Measurements from ENCODE around the gene NCOA3.

NCOA3 gene

DNA sequence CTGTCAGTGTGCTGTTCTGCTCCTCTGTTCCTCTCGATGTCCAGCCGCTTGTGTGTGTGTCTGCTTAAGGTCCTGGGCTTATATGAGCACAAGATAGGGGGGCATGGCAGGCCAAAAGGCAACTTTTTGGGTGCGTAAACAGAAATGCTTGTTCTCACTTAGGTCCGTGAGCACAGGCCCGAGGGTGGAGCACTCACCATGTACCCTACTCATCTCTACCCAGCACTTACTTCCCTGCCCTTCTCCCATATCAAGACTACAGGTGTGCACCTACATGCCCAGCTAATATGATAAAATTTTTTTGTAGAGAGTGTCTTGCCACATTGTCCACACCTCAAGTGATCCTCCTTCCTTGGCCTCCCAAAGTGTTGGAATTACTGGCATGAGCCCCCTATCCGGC is 34.3 kb downstream of the NCOA3 start:
- Histone ChIP-seq H3K27me3 (ENCODE audit: control insufficient read depth in 2 of 2, insufficient read depth in 2 of 2, low read length in 2 of 2) (no peaks in the 10 kb centered on the region), H3K9ac (ENCODE audit: low read depth in 1 of 2, low read length in 2 of 2) (no peak overlapping the region), H3K4me3 (ENCODE audit: low read length in 2 of 2) (no peak overlapping the region), H3K9me3 (ENCODE audit: control insufficient read depth in 2 of 2, low read length in 2 of 2) (no peaks in the 10 kb centered on the region), H3K4me1 (ENCODE audit: control insufficient read depth in 2 of 2, insufficient read depth in 2 of 2, low read length in 2 of 2) (no peaks in the 10 kb centered on the region), H3K36me3 (ENCODE audit: control insufficient read depth in 2 of 2, insufficient read depth in 2 of 2, low read length in 2 of 2) (no peaks in the 10 kb centered on the region), H3K27ac (ENCODE audit: low read depth in 2 of 2, low read length in 2 of 2) (no peak overlapping the region)

DNA sequence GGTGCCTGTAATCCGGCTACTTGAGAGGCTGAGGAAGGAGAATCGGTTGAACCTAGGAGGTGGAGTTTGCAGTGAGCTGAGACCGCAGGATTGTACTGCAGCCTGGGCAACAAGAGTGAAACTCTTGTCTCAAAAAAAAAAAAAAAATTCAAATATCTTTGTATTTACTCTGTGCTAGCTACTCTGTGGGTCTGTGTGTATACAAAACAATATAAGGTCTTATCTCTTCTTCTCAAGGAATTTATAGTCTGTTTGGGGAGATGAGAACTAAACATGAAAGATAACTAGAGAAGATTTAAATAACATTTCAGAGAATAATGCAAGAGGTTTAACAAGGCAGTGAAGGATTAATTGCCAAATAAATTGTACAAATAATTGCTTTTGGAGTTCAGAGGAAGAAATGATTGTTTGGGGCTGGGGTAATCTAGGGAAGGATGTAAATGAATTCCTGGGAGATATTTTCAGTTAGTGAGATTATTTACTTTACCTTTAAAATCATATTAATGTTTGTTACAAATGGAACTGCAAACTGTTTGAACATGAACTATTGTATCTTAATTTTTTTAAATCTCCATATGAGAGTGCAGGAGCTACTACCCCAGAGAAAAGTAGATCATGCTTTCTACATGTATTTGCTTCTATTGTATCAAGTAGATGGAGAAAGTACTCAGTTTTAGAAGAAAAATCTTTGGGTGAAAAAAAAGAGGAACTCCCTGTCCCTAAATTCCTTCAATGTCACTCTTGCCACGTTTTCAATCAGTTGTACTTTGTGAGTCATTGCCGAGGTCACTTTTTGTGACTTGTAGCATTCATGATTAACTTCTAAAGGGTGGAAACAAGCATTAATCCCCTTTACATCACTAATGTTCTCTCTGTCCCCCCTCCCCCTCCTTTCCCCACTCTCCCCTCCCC is 39.0 kb downstream of the NCOA3 start:
- no peaks in the 10 kb centered on the region for H3K27me3 ChIP-seq (ENCODE audit: control insufficient read depth in 2 of 2, insufficient read depth in 2 of 2, low read length in 2 of 2)
- H3K36me3 ChIP-seq (ENCODE audit: control insufficient read depth in 2 of 2, insufficient read depth in 2 of 2, low read length in 2 of 2) = no peaks in the 10 kb centered on the region
- H3K9me3 ChIP-seq (ENCODE audit: control insufficient read depth in 2 of 2, low read length in 2 of 2) = no peaks in the 10 kb centered on the region
- no peak overlapping the region for H3K4me3 ChIP-seq (ENCODE audit: low read length in 2 of 2)
- H3K9ac ChIP-seq (ENCODE audit: low read depth in 1 of 2, low read length in 2 of 2) = no peak overlapping the region
- no peaks in the 10 kb centered on the region for H3K4me1 ChIP-seq (ENCODE audit: control insufficient read depth in 2 of 2, insufficient read depth in 2 of 2, low read length in 2 of 2)
- H3K27ac ChIP-seq (ENCODE audit: low read depth in 2 of 2, low read length in 2 of 2) = no peak overlapping the region

DNA sequence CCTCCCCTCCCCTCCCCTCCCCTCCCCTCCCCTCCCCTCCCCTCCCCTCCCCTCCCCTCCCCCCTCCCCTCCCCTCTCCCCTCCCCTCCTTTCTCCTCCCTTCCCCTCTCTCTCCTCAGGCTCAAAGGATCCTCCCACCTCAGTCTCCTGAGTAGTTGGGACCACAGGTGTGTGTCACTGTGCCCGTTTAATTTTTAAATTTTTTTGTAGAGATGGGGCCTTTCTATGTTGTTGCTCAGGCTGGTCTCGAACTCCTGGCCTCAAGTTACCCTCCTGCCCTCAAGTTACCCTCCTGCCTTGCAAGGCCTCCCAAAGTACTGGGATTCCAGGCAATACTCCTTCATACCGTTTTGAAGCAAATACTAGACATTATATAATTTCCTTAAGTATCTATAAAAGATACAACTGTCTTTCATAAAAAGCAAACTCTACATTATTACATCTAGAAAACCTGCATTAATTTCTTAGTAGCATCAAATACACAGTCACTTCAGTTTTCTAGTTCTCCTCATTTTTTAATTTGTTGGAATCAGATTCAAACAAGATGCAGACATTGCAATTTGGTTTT is 39.8 kb downstream of the NCOA3 start:
- no peaks in the 10 kb centered on the region for H3K27me3 ChIP-seq (ENCODE audit: control insufficient read depth in 2 of 2, insufficient read depth in 2 of 2, low read length in 2 of 2)
- no peaks in the 10 kb centered on the region for H3K9me3 ChIP-seq (ENCODE audit: control insufficient read depth in 2 of 2, low read length in 2 of 2)
- H3K27ac ChIP-seq (ENCODE audit: low read depth in 2 of 2, low read length in 2 of 2) = no peak overlapping the region
- H3K36me3 ChIP-seq (ENCODE audit: control insufficient read depth in 2 of 2, insufficient read depth in 2 of 2, low read length in 2 of 2) = no peaks in the 10 kb centered on the region
- H3K4me1 ChIP-seq (ENCODE audit: control insufficient read depth in 2 of 2, insufficient read depth in 2 of 2, low read length in 2 of 2) = no peaks in the 10 kb centered on the region
- H3K9ac ChIP-seq (ENCODE audit: low read depth in 1 of 2, low read length in 2 of 2) = no peak overlapping the region
- no peak overlapping the region for H3K4me3 ChIP-seq (ENCODE audit: low read length in 2 of 2)

DNA sequence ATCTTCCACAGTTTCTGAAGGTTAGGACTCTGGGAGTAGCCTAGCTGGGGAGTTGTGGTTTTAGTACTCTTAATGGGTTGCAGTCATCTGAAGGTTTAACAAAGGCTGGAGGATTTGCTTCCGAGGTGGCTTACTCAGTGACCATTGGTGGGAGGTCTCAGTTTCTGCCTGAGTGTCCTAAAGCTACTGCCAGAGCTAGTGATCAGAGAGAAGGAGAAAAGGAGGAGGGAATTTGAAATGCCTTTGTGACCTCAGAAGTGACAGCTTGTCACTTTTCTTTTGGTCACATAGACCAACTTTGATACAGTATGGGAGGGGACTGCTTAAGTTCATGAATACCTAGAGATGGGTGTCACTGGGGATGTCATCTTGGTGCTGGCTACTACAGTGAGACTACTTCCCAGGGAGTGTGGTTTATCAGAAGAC is 41.3 kb downstream of the NCOA3 start:
- Histone ChIP-seq H3K4me3 (ENCODE audit: low read length in 2 of 2) (no peak overlapping the region), H3K27me3 (ENCODE audit: control insufficient read depth in 2 of 2, insufficient read depth in 2 of 2, low read length in 2 of 2) (no peaks in the 10 kb centered on the region), H3K27ac (ENCODE audit: low read depth in 2 of 2, low read length in 2 of 2) (no peak overlapping the region), H3K9me3 (ENCODE audit: control insufficient read depth in 2 of 2, low read length in 2 of 2) (no peaks in the 10 kb centered on the region), H3K9ac (ENCODE audit: low read depth in 1 of 2, low read length in 2 of 2) (no peak overlapping the region), H3K4me1 (ENCODE audit: control insufficient read depth in 2 of 2, insufficient read depth in 2 of 2, low read length in 2 of 2) (no peaks in the 10 kb centered on the region), H3K36me3 (ENCODE audit: control insufficient read depth in 2 of 2, insufficient read depth in 2 of 2, low read length in 2 of 2) (no peaks in the 10 kb centered on the region)

DNA sequence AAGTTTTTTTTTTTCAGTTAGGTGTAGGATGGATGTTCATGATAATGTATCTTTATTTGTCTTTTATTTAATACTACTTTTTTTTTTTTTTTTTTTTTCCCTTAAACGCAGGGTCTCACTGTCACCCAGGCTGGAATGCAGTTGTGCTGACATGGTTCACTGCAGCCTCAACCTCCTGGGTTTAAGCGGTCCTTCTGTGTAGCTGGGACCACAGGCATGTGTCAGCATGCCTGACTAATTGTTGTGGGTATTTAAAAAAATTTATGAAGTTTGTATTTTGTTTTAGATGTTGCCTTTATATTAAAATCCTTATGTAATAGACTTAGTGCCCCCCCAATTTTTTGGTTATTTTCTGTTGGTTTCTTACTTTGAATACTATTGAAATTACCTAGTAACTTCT is 42.6 kb downstream of the NCOA3 start:
- Histone ChIP-seq H3K36me3 (ENCODE audit: control insufficient read depth in 2 of 2, insufficient read depth in 2 of 2, low read length in 2 of 2) (no peaks in the 10 kb centered on the region), H3K9me3 (ENCODE audit: control insufficient read depth in 2 of 2, low read length in 2 of 2) (no peaks in the 10 kb centered on the region), H3K27ac (ENCODE audit: low read depth in 2 of 2, low read length in 2 of 2) (no peak overlapping the region), H3K9ac (ENCODE audit: low read depth in 1 of 2, low read length in 2 of 2) (no peak overlapping the region), H3K27me3 (ENCODE audit: control insufficient read depth in 2 of 2, insufficient read depth in 2 of 2, low read length in 2 of 2) (no peaks in the 10 kb centered on the region), H3K4me3 (ENCODE audit: low read length in 2 of 2) (no peak overlapping the region), H3K4me1 (ENCODE audit: control insufficient read depth in 2 of 2, insufficient read depth in 2 of 2, low read length in 2 of 2) (no peaks in the 10 kb centered on the region)

DNA sequence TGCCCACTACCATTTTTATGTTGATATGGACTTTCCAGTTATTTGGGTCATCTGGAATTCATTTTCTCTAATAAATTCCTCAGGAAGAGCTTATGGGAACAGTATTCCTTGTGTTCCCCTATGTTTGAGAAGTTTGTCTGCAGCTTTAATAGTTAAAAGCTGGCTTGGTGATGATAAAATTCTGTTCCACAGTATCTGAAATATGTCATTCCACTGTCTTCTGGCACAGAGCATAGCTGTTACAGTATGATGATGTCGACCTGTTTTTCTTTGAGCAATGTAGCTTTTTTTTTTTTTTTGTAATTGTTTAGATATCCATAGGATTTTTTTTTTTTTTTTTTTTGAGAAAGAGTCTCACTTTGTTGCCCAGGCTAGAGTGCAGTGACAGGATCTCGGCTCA is 43.2 kb downstream of the NCOA3 start:
- Histone ChIP-seq H3K4me1 (ENCODE audit: control insufficient read depth in 2 of 2, insufficient read depth in 2 of 2, low read length in 2 of 2) (no peaks in the 10 kb centered on the region), H3K36me3 (ENCODE audit: control insufficient read depth in 2 of 2, insufficient read depth in 2 of 2, low read length in 2 of 2) (no peaks in the 10 kb centered on the region), H3K4me3 (ENCODE audit: low read length in 2 of 2) (no peak overlapping the region), H3K27ac (ENCODE audit: low read depth in 2 of 2, low read length in 2 of 2) (no peak overlapping the region), H3K9ac (ENCODE audit: low read depth in 1 of 2, low read length in 2 of 2) (no peak overlapping the region), H3K27me3 (ENCODE audit: control insufficient read depth in 2 of 2, insufficient read depth in 2 of 2, low read length in 2 of 2) (no peaks in the 10 kb centered on the region), H3K9me3 (ENCODE audit: control insufficient read depth in 2 of 2, low read length in 2 of 2) (no peaks in the 10 kb centered on the region)

DNA sequence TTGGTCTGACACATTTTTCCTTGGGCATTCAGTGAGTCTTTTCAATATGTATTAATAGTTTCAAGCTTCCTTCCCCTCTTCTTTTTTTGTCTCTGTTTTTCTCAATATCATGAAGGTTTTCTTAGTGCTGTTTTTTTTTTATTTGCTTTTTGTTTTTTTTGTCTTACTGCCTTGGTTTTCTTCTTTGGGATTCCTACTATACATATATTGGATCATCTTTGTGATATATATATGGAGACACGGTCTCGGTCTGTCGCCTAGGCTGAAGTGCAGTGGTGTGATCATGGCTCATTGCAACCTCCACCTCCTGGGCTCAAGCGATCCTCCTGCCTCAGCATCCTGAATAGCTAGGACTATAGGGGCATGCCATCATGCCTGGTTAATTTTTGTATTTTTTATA is 43.8 kb downstream of the NCOA3 start:
- no peak overlapping the region for H3K27ac ChIP-seq (ENCODE audit: low read depth in 2 of 2, low read length in 2 of 2)
- H3K9me3 ChIP-seq (ENCODE audit: control insufficient read depth in 2 of 2, low read length in 2 of 2) = no peaks in the 10 kb centered on the region

DNA sequence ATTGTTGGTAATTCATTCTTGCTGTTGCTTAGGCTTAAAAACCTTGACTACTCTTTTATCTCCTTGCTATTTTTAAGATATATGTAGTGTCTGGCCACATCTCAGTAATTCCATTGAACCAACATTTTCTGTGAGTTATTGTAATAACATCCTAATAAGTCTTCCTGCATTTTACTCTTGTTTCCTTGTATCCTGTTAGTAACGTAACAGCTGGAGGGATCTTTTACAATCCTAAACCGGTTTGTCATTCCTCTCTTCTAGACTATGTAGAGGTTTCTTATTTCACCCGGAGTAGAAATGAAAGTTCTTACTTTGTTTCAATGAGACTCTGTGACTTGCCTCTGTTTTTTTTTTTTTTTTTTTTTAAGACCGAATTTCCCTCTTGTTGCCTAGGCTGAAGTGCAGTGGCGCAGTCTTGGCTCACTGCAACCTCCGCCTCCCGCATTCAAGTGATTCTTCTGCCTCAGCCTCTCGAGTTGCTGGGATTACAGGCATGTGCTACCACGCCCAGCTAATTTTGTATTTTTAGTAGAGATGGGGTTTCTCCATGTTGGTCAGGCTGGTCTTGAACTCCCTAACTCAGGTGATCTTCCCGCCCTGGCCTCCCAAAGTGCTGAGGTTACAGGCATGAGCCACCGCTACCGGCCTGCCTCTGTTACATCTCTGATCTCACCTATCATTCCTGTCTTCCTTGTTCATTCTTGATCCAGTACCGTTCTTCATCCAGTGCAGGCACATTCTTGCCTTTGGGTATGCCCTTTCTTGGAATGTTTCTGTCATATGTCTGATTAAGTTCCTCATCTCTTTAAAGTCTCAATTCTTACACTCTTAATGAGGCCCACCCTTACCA is 44.7 kb downstream of the NCOA3 start:
- H3K9me3 ChIP-seq (ENCODE audit: control insufficient read depth in 2 of 2, low read length in 2 of 2) = no peaks in the 10 kb centered on the region
- no peaks in the 10 kb centered on the region for H3K27me3 ChIP-seq (ENCODE audit: control insufficient read depth in 2 of 2, insufficient read depth in 2 of 2, low read length in 2 of 2)
- H3K4me1 ChIP-seq (ENCODE audit: control insufficient read depth in 2 of 2, insufficient read depth in 2 of 2, low read length in 2 of 2) = no peaks in the 10 kb centered on the region
- no peak overlapping the region for H3K4me3 ChIP-seq (ENCODE audit: low read length in 2 of 2)
- no peak overlapping the region for H3K27ac ChIP-seq (ENCODE audit: low read depth in 2 of 2, low read length in 2 of 2)
- no peaks in the 10 kb centered on the region for H3K36me3 ChIP-seq (ENCODE audit: control insufficient read depth in 2 of 2, insufficient read depth in 2 of 2, low read length in 2 of 2)
- no peak overlapping the region for H3K9ac ChIP-seq (ENCODE audit: low read depth in 1 of 2, low read length in 2 of 2)

More for the DNA sequence above, 43.8 kb downstream of the NCOA3 start:
- Histone ChIP-seq H3K4me3 (ENCODE audit: low read length in 2 of 2) (no peak overlapping the region), H3K4me1 (ENCODE audit: control insufficient read depth in 2 of 2, insufficient read depth in 2 of 2, low read length in 2 of 2) (no peaks in the 10 kb centered on the region), H3K27me3 (ENCODE audit: control insufficient read depth in 2 of 2, insufficient read depth in 2 of 2, low read length in 2 of 2) (no peaks in the 10 kb centered on the region), H3K36me3 (ENCODE audit: control insufficient read depth in 2 of 2, insufficient read depth in 2 of 2, low read length in 2 of 2) (no peaks in the 10 kb centered on the region), H3K9ac (ENCODE audit: low read depth in 1 of 2, low read length in 2 of 2) (no peak overlapping the region)

DNA sequence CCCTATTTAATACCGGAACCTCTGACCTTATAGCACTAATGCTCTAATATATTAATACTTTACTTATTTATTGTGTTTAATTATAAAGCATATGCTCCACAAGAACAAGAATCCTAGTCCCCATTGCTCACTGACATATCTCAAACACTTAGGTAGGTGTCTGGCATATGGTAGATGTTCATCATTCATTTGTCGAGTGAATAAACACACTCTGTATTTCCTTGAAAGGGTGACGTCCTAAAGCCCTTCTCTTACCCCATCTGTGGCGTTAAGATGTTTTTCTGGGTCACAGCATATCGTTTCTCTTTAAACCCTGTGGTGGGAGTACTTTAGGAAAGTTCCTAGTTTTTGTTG is 45.3 kb downstream of the NCOA3 start:
- H3K4me3 ChIP-seq (ENCODE audit: low read length in 2 of 2) = no peak overlapping the region
- no peaks in the 10 kb centered on the region for H3K4me1 ChIP-seq (ENCODE audit: control insufficient read depth in 2 of 2, insufficient read depth in 2 of 2, low read length in 2 of 2)
- no peaks in the 10 kb centered on the region for H3K9me3 ChIP-seq (ENCODE audit: control insufficient read depth in 2 of 2, low read length in 2 of 2)
- no peak overlapping the region for H3K9ac ChIP-seq (ENCODE audit: low read depth in 1 of 2, low read length in 2 of 2)
- no peaks in the 10 kb centered on the region for H3K27me3 ChIP-seq (ENCODE audit: control insufficient read depth in 2 of 2, insufficient read depth in 2 of 2, low read length in 2 of 2)
- H3K27ac ChIP-seq (ENCODE audit: low read depth in 2 of 2, low read length in 2 of 2) = no peak overlapping the region
- no peaks in the 10 kb centered on the region for H3K36me3 ChIP-seq (ENCODE audit: control insufficient read depth in 2 of 2, insufficient read depth in 2 of 2, low read length in 2 of 2)

DNA sequence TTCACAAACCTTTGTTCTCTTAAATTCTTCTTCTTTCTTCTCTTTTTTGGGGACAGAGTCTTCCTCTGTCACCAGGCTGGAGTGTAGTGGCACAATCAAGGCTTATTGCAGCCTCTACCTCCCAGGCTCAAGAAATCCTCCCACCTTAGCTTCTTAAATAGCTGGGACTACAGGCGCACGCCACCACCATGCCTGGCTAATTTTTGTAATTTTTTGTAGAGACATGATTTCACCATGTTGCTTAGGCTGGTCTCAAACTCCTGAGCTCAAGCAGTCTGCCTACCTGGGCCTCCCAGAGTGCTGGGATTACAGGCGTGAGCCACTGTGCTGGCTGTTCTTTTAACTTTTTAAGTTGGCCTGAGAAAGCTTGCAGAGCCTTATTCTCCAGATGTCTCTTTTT is 48.0 kb downstream of the NCOA3 start:
- no peaks in the 10 kb centered on the region for H3K27me3 ChIP-seq (ENCODE audit: control insufficient read depth in 2 of 2, insufficient read depth in 2 of 2, low read length in 2 of 2)
- H3K36me3 ChIP-seq (ENCODE audit: control insufficient read depth in 2 of 2, insufficient read depth in 2 of 2, low read length in 2 of 2) = no peaks in the 10 kb centered on the region
- no peak overlapping the region for H3K9ac ChIP-seq (ENCODE audit: low read depth in 1 of 2, low read length in 2 of 2)
- no peak overlapping the region for H3K27ac ChIP-seq (ENCODE audit: low read depth in 2 of 2, low read length in 2 of 2)
- H3K4me1 ChIP-seq (ENCODE audit: control insufficient read depth in 2 of 2, insufficient read depth in 2 of 2, low read length in 2 of 2) = no peaks in the 10 kb centered on the region
- H3K9me3 ChIP-seq (ENCODE audit: control insufficient read depth in 2 of 2, low read length in 2 of 2) = no peaks in the 10 kb centered on the region
- no peak overlapping the region for H3K4me3 ChIP-seq (ENCODE audit: low read length in 2 of 2)

Measured in mucosa of rectum (tissue), 2 donors.